GM19025 (cell line): Measurements from ENCODE around the gene KLC3.
"Not testable (repeated sequence)": the region's sequence is repeated elsewhere in the genome, so short reads cannot be mapped to it uniquely, and the experiment has no call there.

Experiments used
- ATAC-seq: cut with Tn5 transposase; IDR thresholded peaks from one replicate; pipeline ENCODE4 v1.9.1; 2021; ENCODE audit warnings: mild to moderate bottlenecking, low read depth, moderate library complexity; ENCODE audit not compliant: unreplicated experiment

The KLC3 gene

GRCh38 chr19:45340232-45340898 is at the start of gene KLC3:
KLC3 (plus strand) TSS chr19:45340750; CDS start chr19:45345542, 4,792 bp downstream.
- ATAC-seq = no peak

- no peak for ATAC-seq
Measured at GRCh38 chr19:45291834-45292233, 48.7 kb upstream of the KLC3 start.

GRCh38 chr19:45293682-45294081 is 46.9 kb upstream of the KLC3 start:
- no peak for ATAC-seq

DNA sequence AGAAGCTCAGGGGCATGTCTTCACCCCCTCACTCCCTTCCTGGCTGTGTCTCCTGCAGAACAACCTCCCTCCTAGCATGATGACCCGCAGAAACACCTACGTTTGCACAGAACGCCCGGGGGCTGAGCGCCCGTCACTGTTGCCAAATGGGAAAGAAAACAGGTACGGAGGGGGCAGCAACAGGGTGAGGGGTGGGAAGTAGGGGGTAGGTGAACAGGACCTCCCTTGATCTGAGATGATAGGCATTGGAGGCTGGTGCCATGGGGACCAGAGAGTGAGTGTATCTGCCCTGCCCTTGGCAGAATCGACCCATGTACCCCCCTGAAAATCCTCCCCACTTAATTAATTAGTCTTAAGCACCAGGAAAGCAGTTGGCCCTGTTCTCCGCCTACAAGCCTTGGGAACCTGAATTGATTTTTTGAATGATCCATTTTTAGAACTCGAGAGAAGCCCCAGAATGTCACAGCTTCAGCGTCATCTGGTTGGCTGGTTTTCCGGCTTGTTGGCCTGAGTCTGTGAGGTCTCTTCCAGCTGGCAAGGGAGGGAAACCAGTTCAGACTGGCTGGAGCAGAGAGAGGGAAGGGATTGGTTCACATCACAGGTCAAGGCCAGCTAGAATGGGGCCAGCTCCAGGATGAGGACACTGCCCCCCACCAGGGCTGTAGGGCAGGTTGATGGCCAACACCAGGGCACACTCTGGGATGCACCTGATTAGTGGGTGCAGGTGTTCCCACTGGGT is 46.1 kb upstream of the KLC3 start:
- no peak for ATAC-seq

GRCh38 chr19:45295873-45296272 is 44.7 kb upstream of the KLC3 start:
- ATAC-seq = no peak

- no peak for ATAC-seq
Measured at GRCh38 chr19:45296355-45296754, 44.2 kb upstream of the KLC3 start.

DNA sequence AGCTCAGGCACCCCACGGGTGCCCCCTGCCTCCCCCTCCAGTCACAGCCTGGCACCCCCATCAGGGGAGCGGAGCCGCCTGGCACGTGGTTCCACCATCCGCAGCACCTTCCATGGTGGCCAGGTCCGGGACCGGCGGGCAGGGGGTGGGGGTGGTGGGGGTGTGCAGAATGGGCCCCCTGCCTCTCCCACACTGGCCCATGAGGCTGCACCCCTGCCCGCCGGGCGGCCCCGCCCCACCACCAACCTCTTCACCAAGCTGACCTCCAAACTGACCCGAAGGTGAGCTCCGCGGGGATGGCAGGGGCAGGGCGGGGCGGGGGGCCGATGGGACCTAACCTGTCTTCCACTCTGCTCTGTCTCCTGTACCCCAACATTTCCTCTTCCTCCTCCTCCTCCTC is 42.9 kb upstream of the KLC3 start:
- no peak for ATAC-seq

DNA sequence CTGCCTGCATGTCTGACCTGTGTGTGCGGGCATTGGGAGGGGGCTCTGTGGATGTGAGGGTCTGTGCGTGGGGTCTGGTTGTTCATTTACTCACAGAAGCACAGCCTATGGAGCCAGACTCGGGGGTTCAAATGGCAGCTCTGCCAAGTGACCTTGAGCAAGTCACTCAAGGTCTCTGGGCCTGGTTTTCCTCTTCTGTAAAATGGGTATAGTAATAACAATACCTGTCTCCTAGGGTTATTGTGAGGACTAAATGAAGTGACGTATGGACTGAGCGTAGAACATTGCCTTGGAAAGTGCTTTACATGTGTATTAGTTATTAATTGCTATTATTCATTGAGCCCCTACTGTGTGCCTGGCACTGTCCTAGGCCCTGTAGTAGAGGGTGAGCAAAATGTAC is 42.3 kb upstream of the KLC3 start:
- no peak for ATAC-seq

DNA sequence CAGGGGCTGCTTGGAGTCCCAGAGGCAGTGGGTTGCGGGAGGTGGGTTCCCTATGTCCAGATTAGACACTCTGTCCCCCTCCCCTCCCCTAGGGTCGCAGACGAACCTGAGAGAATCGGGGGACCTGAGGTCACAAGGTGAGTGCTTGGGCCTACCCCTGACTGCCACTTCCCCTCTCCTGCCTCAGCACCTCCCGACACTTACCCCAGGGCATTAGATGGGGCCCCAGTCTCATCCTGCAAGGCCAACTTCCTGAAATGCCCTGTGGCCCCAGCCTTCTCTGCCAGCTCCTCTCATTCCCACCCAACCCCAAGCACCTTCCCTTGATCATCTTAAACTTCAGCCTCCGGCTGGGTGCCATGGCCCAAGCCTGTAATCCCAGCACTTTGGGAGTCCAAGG is 40.8 kb upstream of the KLC3 start:
- ATAC-seq = no peak

GRCh38 chr19:45302416-45302815 is 38.1 kb upstream of the KLC3 start:
- ATAC-seq = no peak

GRCh38 chr19:45303269-45304060 is 37.1 kb upstream of the KLC3 start:
- no peak for ATAC-seq

- ATAC-seq = no peak
Measured at GRCh38 chr19:45304141-45304926, 36.2 kb upstream of the KLC3 start.

DNA sequence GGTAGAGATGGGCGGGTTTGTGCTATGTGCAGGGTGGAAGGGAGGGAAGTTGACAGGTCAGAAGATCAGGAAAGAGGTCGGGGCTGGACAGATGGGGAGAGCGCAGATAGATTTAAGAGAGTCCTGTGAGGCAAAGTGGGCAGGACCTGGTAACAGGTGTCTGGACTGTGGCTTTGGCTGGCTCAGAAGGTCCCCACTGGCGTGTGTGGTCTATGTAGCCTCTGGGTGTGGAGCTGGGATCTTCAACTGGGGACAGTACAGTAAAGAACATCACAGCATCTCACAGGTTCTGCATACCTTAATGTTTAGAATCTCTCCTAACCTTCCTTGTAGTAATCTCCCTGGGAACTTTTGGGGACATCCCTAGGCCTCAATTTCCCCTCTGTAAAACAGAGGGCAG is 35.5 kb upstream of the KLC3 start:
- ATAC-seq = no peak

DNA sequence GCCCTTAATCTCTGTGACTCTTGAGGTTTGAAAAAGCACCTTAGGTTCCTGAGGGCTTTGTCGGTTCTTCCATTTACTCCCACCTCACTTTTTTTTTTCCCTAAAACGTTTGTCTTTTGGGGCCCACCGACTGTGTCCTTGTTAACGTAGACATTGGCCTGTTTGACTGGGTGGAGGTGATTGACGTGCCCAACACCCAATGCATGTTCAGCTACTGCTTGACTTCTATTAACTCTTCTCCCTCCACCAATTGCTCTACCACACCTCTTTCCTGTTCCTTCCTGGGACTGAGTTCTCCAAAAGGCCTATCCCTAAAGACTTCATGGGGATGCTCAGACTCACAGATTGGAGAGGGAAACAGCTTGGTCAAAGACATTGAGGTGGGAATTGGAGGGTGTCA is 35.1 kb upstream of the KLC3 start:
- no peak for ATAC-seq

DNA sequence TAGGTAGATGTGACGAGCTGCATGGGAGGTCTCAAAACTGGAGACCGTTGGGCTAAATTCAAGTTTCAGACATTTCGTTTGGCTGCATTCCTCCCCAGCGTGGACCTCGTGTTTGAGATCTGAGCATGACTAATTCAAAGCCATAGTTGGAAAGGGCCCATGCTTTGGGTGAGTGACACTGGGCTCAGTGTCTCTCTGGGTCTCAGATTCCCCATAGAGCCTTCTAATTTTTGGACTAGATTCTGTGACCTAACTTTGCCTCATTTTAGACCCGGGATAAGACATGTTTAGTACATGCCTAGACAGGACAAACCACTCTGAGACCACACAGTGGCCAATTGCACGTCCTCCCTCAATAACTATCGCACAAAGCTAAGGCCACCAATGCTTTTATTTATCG is 34.5 kb upstream of the KLC3 start:
- ATAC-seq = no peak

DNA sequence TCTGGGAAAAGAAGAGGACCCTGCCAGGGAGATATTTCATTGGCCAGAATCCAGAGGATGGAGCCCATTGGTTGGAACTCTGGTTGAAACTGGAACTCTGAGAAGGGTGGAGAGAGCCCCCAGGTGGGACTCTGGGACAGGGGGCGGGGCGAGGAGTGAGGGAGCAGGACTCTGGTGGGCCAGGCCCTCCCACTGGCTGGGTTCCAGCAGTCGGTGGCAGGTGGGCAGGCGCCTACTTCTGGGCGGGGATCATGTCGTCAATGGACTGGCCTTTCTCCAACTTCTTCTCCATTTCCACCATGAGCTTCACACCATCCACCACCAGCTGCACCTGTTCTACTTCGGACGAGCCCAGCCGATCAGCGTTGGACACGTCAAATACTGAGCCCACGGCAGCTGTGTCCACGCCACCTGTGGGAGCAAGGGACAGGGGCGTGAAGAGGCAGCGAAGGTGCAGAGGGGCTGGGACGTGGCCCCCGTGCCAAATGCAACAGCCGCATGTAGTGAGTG is 34.0 kb upstream of the KLC3 start:
- ATAC-seq = no peak

DNA sequence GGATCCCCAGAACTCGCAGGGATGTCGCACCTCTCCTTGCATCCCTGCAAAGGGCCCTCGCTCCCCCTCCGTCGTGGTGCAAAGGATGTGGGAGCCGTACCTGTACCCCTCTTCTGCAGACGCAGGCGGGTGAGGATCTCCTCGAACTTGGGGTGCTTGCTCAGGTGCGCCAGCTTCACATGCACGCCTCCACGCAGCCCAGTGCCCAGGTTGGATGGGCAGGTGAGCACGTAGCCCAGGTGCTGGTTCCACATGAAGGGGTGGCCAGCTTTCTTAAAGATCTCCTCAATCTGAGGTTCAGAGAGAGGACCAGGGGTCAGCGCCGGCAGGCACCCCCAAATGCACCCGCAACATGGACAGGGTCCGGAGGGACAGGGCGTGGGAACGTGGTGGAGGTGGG is 33.2 kb upstream of the KLC3 start:
- ATAC-seq = no peak

GRCh38 chr19:45309322-45309721 is 31.2 kb upstream of the KLC3 start:
- ATAC-seq = not testable (repeated sequence)

- ATAC-seq = no peak
Measured at GRCh38 chr19:45311621-45312020, 28.9 kb upstream of the KLC3 start.

DNA sequence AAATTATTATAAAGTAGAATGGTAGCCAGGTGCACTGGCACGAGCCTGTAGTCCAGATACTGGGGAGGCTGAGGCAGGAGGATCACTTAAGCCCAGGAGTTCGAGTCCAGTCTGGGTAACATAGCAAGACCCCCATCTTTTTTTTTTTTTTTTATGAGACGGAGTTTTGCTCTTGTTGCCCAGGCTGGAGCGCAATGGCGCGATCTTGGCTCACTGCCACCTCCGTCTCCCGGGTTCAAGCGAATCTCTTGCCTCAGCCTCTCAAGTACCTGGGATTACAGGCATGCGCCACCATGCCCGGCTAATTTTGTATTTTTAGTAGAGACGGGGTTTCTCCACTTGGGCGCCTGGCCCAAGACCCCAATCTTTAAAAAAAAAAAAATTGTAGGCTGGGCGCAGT is 28.3 kb upstream of the KLC3 start:
- not testable (repeated sequence) for ATAC-seq
